Measurements from ENCODE around the gene MON2. TPM values are rescaled to one million over a fixed set of nuclear protein-coding genes. Genes with fewer than 3 reads are reported as not detected.
A peak's percentile ranks its signal among the peaks of the same experiment; 100 is the strongest.

Gene MON2
- total RNA-seq, 1 experiment from 2014 or later = 89.5 TPM

GRCh38 chr12:62642486-62642885, 175.9 kb downstream of the MON2 start:
- H3K4me3 ChIP-seq (ENCODE audit: low read length) = no peak overlapping the region

GRCh38 chr12:62643486-62643885, 176.9 kb downstream of the MON2 start:
- Histone ChIP-seq H3K9me3 (ENCODE audit: low read length) (no peaks in the 10 kb centered on the region), H3K9me2 (replicated peaks; ENCODE audit: insufficient read depth, low read length) (no peaks in the 10 kb centered on the region), H3K4me1 (ENCODE audit: low read length) (no peaks in the 10 kb centered on the region), H3K4me2 (ENCODE audit: low read depth, low read length, poor library complexity, severe bottlenecking) (no peak overlapping the region), H3K27me3 (ENCODE audit: low read length) (no peaks in the 10 kb centered on the region), H4K20me1 (ENCODE audit: insufficient read depth, low read depth, low read length) (no peaks in the 10 kb centered on the region), H3K9ac (ENCODE audit: low read length) (no peak overlapping the region), H3K27ac (ENCODE audit: low read length) (no peak overlapping the region), H3K4me3 (ENCODE audit: low read length) (no peak overlapping the region), H2AFZ (ENCODE audit: low read length) (no peak overlapping the region), H3K36me3 (ENCODE audit: insufficient read depth, low read length) (no peaks in the 10 kb centered on the region), H3K79me2 (ENCODE audit: low read length) (no peaks in the 10 kb centered on the region)
- DNase-seq = no peak

More at GRCh38 chr12:62642486-62642885, 175.9 kb downstream of the MON2 start:
- Histone ChIP-seq H3K36me3 (ENCODE audit: insufficient read depth, low read length) (no peaks in the 10 kb centered on the region), H3K79me2 (ENCODE audit: low read length) (no peaks in the 10 kb centered on the region), H4K20me1 (ENCODE audit: insufficient read depth, low read depth, low read length) (no peaks in the 10 kb centered on the region), H3K4me2 (ENCODE audit: low read depth, low read length, poor library complexity, severe bottlenecking) (no peak overlapping the region), H3K4me1 (ENCODE audit: low read length) (no peaks in the 10 kb centered on the region), H3K27me3 (ENCODE audit: low read length) (no peaks in the 10 kb centered on the region), H3K9ac (ENCODE audit: low read length) (no peak overlapping the region), H3K27ac (ENCODE audit: low read length) (no peak overlapping the region), H3K9me2 (replicated peaks; ENCODE audit: insufficient read depth, low read length) (no peaks in the 10 kb centered on the region), H3K9me3 (ENCODE audit: low read length) (no peaks in the 10 kb centered on the region), H2AFZ (ENCODE audit: low read length) (no peak overlapping the region)
- DNase-seq = no peak

- H3K4me3 ChIP-seq (ENCODE audit: low read length) = no peak overlapping the region
- H2AFZ ChIP-seq (ENCODE audit: low read length) = no peak overlapping the region
- no peak overlapping the region for H3K4me2 ChIP-seq (ENCODE audit: low read depth, low read length, poor library complexity, severe bottlenecking)
- no peaks in the 10 kb centered on the region for H4K20me1 ChIP-seq (ENCODE audit: insufficient read depth, low read depth, low read length)
- no peaks in the 10 kb centered on the region for H3K9me2 ChIP-seq (replicated peaks; ENCODE audit: insufficient read depth, low read length)
- H3K4me1 ChIP-seq (ENCODE audit: low read length) = no peaks in the 10 kb centered on the region
- no peak for DNase-seq
- H3K9me3 ChIP-seq (ENCODE audit: low read length) = no peaks in the 10 kb centered on the region
- no peaks in the 10 kb centered on the region for H3K27me3 ChIP-seq (ENCODE audit: low read length)
- no peaks in the 10 kb centered on the region for H3K79me2 ChIP-seq (ENCODE audit: low read length)
- no peak overlapping the region for H3K9ac ChIP-seq (ENCODE audit: low read length)
- no peaks in the 10 kb centered on the region for H3K36me3 ChIP-seq (ENCODE audit: insufficient read depth, low read length)
- no peak overlapping the region for H3K27ac ChIP-seq (ENCODE audit: low read length)
Observed at GRCh38 chr12:62646566-62646965, 179.9 kb downstream of the MON2 start.

DNA sequence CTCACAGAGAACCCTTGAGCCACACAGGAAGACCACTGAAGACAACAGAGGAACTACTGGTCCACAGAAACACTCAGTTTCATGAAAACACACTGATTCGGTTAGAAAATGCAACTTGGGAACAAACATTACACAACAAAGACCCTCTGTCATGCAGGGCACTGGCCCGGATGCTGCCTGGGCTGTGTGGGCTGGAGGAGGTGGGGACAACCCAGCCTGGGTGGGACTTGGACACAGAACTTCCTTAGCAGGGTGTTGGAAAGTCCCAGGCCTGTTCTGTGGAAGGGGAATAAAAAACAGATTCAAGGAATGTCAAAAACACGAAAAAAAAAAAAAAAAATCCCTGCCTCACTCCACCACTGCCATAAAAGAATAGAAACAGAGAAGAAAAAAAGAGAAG, 181.0 kb downstream of the MON2 start:
- H3K9me2 ChIP-seq (replicated peaks; ENCODE audit: insufficient read depth, low read length) = no peaks in the 10 kb centered on the region
- H4K20me1 ChIP-seq (ENCODE audit: insufficient read depth, low read depth, low read length) = no peaks in the 10 kb centered on the region
- no peak overlapping the region for H3K4me2 ChIP-seq (ENCODE audit: low read depth, low read length, poor library complexity, severe bottlenecking)
- no peak overlapping the region for H3K27ac ChIP-seq (ENCODE audit: low read length)
- H3K9ac ChIP-seq (ENCODE audit: low read length) = no peak overlapping the region
- no peaks in the 10 kb centered on the region for H3K79me2 ChIP-seq (ENCODE audit: low read length)
- H3K27me3 ChIP-seq (ENCODE audit: low read length) = no peaks in the 10 kb centered on the region
- no peaks in the 10 kb centered on the region for H3K9me3 ChIP-seq (ENCODE audit: low read length)
- no peak for DNase-seq
- no peaks in the 10 kb centered on the region for H3K4me1 ChIP-seq (ENCODE audit: low read length)
- H2AFZ ChIP-seq (ENCODE audit: low read length) = no peak overlapping the region
- no peak overlapping the region for H3K4me3 ChIP-seq (ENCODE audit: low read length)
- H3K36me3 ChIP-seq (ENCODE audit: insufficient read depth, low read length) = no peaks in the 10 kb centered on the region

DNA sequence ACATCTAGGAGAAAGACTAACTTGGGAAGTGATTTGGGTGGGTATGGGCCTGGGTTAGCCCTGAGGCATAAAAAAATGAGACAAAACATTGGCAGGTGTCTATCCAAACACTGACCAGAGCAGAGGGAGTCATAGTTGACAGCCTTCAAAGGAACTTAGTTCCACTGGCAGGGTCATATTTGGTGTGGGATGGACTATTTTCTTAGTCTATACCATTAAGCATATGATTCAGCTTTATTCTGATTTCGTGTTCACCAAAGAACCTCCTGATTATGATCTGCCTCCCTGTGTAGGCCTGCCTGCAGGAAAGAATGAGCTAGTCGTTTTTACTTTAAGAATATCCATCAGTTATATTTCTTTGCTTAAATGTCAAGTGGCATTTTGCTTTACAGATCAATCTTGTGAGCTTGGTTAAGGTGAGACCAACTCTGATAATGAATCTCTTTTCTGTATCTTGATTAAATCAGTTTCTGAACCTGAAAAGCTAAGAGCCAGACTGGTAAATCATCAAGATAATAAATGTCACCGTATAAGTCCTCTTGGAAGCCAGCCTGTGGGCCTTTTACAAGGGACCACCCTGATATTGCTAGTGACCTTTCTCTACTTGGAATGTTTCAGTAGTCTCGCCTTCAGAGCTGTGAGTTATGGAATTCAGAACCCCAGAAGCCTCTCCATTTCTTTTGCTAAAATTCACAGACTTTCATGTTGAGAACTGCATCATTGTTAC, 182.9 kb downstream of the MON2 start:
- Histone ChIP-seq H3K4me1 (ENCODE audit: low read length) (no peaks in the 10 kb centered on the region), H4K20me1 (ENCODE audit: insufficient read depth, low read depth, low read length) (no peaks in the 10 kb centered on the region), H3K79me2 (ENCODE audit: low read length) (no peaks in the 10 kb centered on the region), H3K9me2 (replicated peaks; ENCODE audit: insufficient read depth, low read length) (no peaks in the 10 kb centered on the region), H2AFZ (ENCODE audit: low read length) (no peak overlapping the region), H3K9me3 (ENCODE audit: low read length) (no peaks in the 10 kb centered on the region), H3K4me2 (ENCODE audit: low read depth, low read length, poor library complexity, severe bottlenecking) (no peak overlapping the region), H3K9ac (ENCODE audit: low read length) (no peak overlapping the region), H3K27ac (ENCODE audit: low read length) (no peak overlapping the region), H3K4me3 (ENCODE audit: low read length) (no peak overlapping the region), H3K27me3 (ENCODE audit: low read length) (no peaks in the 10 kb centered on the region), H3K36me3 (ENCODE audit: insufficient read depth, low read length) (no peaks in the 10 kb centered on the region)
- no peak for DNase-seq

Small RNA genes lying within 50 kb of the gene (small RNA-seq; reads per million reads assigned to genes)
- 181 reads per million, percentile 99 among the genes with 10 or more reads in this experiment for gene MIRLET7I
- not detected for gene RNU6-399P

Other genes starting within 250 kb of the MON2 start
- gene USP15, start 206.4 kb upstream of the MON2 start, total RNA-seq (2014; rRNA removed; shearing (Covaris generic); ENCODE audit: low replicate concordance) = 84.3 and 96.0 TPM in 2 replicates

Data from Karpas-422 (cell line).